H1 (cell line): ENCODE measurements around the gene MRPL27. TPM values are rescaled to one million over a fixed set of nuclear protein-coding genes. Genes with fewer than 3 reads are reported as not detected.

Source experiments
- CTCF ChIA-PET: fragments of 300-600 bp; sonication (Branson Sonifier 250); formaldehyde crosslinking; loops from one replicate; lab custom pipeline; 2021; ENCODE audit not compliant: partially characterized antibody; lab: Charles Lee
- POLR2A ChIA-PET: fragments of 300-600 bp; sonication (Branson Sonifier 250); formaldehyde crosslinking; loops from one replicate; lab custom pipeline; 2021; ENCODE audit warnings: inconsistent platforms; ENCODE audit not compliant: partially characterized antibody; lab: Charles Lee
- DNase-seq, 2 experiments: peaks; one replicate each; pipeline versions ENCODE4 v3.0.0 to v3.0.0-alpha.2; 2010 to 2022; ENCODE audit warnings: low spot score in 2 of 2, low read depth in 1 of 2, mixed read lengths in 1 of 2
- FAIRE-seq: peaks from 2 replicates; lab custom pipeline; 2011; peaks lifted over from hg19 to GRCh38; lab: Jason Lieb, UNC
- H2AFZ ChIP-seq: 2 replicates; pipeline ENCODE4 v1.8.1; 2012; ENCODE audit warnings: low read length, inconsistent platforms
- H2AK5ac ChIP-seq: 2 replicates; pipeline ENCODE4 v1.6.1; 2013; ENCODE audit warnings: low read depth, low read length
- H2BK120ac ChIP-seq: replicated peaks from 2 replicates; pipeline ENCODE3; 2013; ENCODE audit warnings: low read depth, low read length, inconsistent platforms
- H2BK12ac ChIP-seq: 2 replicates; pipeline ENCODE4 v1.6.1; 2013; ENCODE audit warnings: low read depth, low read length
- H2BK15ac ChIP-seq: 2 replicates; pipeline ENCODE4 v1.6.1; 2013; ENCODE audit warnings: low read length
- H2BK20ac ChIP-seq: 2 replicates; pipeline ENCODE4 v1.6.1; 2013; ENCODE audit warnings: low read length
- H2BK5ac ChIP-seq: 2 replicates; pipeline ENCODE4 v1.6.1; 2013; ENCODE audit warnings: low read depth, low read length
- H3K14ac ChIP-seq: 2 replicates; pipeline ENCODE4 v1.6.1; 2013; ENCODE audit warnings: inconsistent platforms; ENCODE audit not compliant: insufficient read length
- H3K18ac ChIP-seq: 2 replicates; pipeline ENCODE4 v1.6.1; 2013; ENCODE audit warnings: low read length; ENCODE audit errors: extremely low read depth
- H3K23ac ChIP-seq: 2 replicates; pipeline ENCODE4 v1.6.1; 2013; ENCODE audit warnings: inconsistent platforms; ENCODE audit not compliant: insufficient read length
- H3K23me2 ChIP-seq: 2 replicates; pipeline ENCODE4 v1.6.1; 2013; ENCODE audit warnings: low read depth, low read length
- H3K27ac ChIP-seq: 2 replicates; pipeline ENCODE4 v1.6.1; 2011; ENCODE audit warnings: low read depth, low read length, inconsistent platforms
- H3K27me3 ChIP-seq, 4 experiments: replicated peaks in 1 of 4; 1 replicate in 1 of 4; 2 replicates in 3 of 4; pipeline versions ENCODE4 v1.6.1 to v1.8.1; 2011 to 2013; ENCODE audit warnings: low read length in 3 of 4, mild to moderate bottlenecking in 3 of 4, inconsistent platforms in 2 of 4, mixed read lengths in 2 of 4, moderate library complexity in 1 of 4; ENCODE audit not compliant: control insufficient read depth in 3 of 4, insufficient read depth in 3 of 4; ENCODE audit errors: extremely low read depth in 1 of 4
- H3K36me3 ChIP-seq, 4 experiments: 2 replicates each; pipeline versions ENCODE4 v1.6.1 to v1.8.1; 2011 to 2013; ENCODE audit warnings: mild to moderate bottlenecking in 4 of 4, low read length in 3 of 4, moderate library complexity in 2 of 4, control low read depth in 1 of 4, inconsistent platforms in 1 of 4; ENCODE audit not compliant: insufficient read depth in 4 of 4, control insufficient read depth in 2 of 4
- H3K4ac ChIP-seq: replicated peaks from 2 replicates; pipeline ENCODE3; 2013; ENCODE audit warnings: low read length, low read depth, mixed read lengths, inconsistent platforms; ENCODE audit not compliant: insufficient read length
- H3K4me1 ChIP-seq, 4 experiments: replicated peaks in 1 of 4; 1 replicate in 1 of 4; 2 replicates in 3 of 4; pipeline versions ENCODE4 v1.6.1 to v1.8.1; 2011 to 2013; ENCODE audit warnings: low read length in 3 of 4, inconsistent platforms in 2 of 4, mixed read lengths in 1 of 4; ENCODE audit not compliant: insufficient read depth in 4 of 4, control insufficient read depth in 3 of 4
- H3K4me2 ChIP-seq, 2 experiments: 2 replicates each; pipeline versions ENCODE4 v1.6.1 to v1.8.1; 2011 to 2013; ENCODE audit warnings: low read depth in 2 of 2, low read length in 2 of 2, control low read depth in 1 of 2, inconsistent platforms in 1 of 2, mild to moderate bottlenecking in 1 of 2; ENCODE audit not compliant: insufficient read depth in 1 of 2
- H3K4me3 ChIP-seq, 4 experiments: fragments of 200-600, 300-600 bp in 1 of 4; sonication (generic), shearing (Covaris generic), sonication (Bioruptor Twin) in 1 of 4; 2 replicates each; pipeline versions ENCODE4 v1.5.1 to v1.8.1; 2011 to 2016; ENCODE audit warnings: low read length in 4 of 4, low read depth in 3 of 4, control low read depth in 2 of 4, inconsistent platforms in 2 of 4, mild to moderate bottlenecking in 2 of 4, mixed read lengths in 1 of 4, moderate library complexity in 1 of 4; ENCODE audit not compliant: insufficient read depth in 2 of 4; ENCODE audit errors: extremely low read depth in 1 of 4
- H3K56ac ChIP-seq: replicated peaks from 2 replicates; pipeline ENCODE3; 2013; ENCODE audit warnings: low read depth, mild to moderate bottlenecking, mixed read lengths, low read length, inconsistent platforms; ENCODE audit not compliant: insufficient read length
- H3K79me1 ChIP-seq: 2 replicates; pipeline ENCODE4 v1.6.1; 2013; ENCODE audit warnings: low read depth, low read length, control low read depth
- H3K79me2 ChIP-seq, 2 experiments: 2 replicates each; pipeline versions ENCODE4 v1.6.1 to v1.8.1; 2012 to 2013; ENCODE audit warnings: low read length in 2 of 2, mild to moderate bottlenecking in 2 of 2, inconsistent platforms in 1 of 2; ENCODE audit not compliant: insufficient read depth in 2 of 2, control insufficient read depth in 1 of 2
- H3K9ac ChIP-seq, 4 experiments: replicated peaks in 1 of 4; 1 replicate in 1 of 4; 2 replicates in 3 of 4; pipeline versions ENCODE4 v1.6.1 to v1.8.1; 2011 to 2013; ENCODE audit warnings: low read depth in 3 of 4, low read length in 3 of 4, control low read depth in 2 of 4, mild to moderate bottlenecking in 2 of 4, moderate library complexity in 2 of 4, inconsistent platforms in 1 of 4; ENCODE audit errors: extremely low read depth in 1 of 4
- H3K9me3 ChIP-seq, 2 experiments: 2 replicates each; pipeline versions ENCODE4 v1.6.1 to v1.8.1; 2012 to 2013; ENCODE audit warnings: mild to moderate bottlenecking in 2 of 2, moderate library complexity in 2 of 2, control low read depth in 1 of 2, inconsistent platforms in 1 of 2, low read depth in 1 of 2, low read length in 1 of 2, mixed read lengths in 1 of 2; ENCODE audit not compliant: insufficient read depth in 2 of 2
- H4K20me1 ChIP-seq, 2 experiments: replicated peaks in 1 of 2; 2 replicates each; pipeline versions ENCODE3 to v1.8.1; 2011 to 2013; ENCODE audit warnings: inconsistent platforms in 2 of 2, low read length in 2 of 2, mild to moderate bottlenecking in 1 of 2; ENCODE audit not compliant: insufficient read depth in 2 of 2, control insufficient read depth in 1 of 2
- H4K5ac ChIP-seq: 2 replicates; pipeline ENCODE4 v1.6.1; 2013; ENCODE audit warnings: low read length, low read depth, mixed read lengths, inconsistent platforms; ENCODE audit not compliant: insufficient read length
- H4K8ac ChIP-seq: 2 replicates; pipeline ENCODE4 v1.8.0; 2013; ENCODE audit warnings: mild to moderate bottlenecking, moderate library complexity, low read length, inconsistent platforms; ENCODE audit not compliant: insufficient read depth; ENCODE audit errors: extremely low read depth
- H4K91ac ChIP-seq: replicated peaks from 2 replicates; pipeline ENCODE3; 2013; ENCODE audit warnings: low read length, mixed read lengths, inconsistent platforms; ENCODE audit not compliant: insufficient read length
- ATF3 ChIP-seq: IDR thresholded peaks from 2 replicates; pipeline ENCODE4 v1.6.1; 2011; ENCODE audit warnings: low read depth, mild to moderate bottlenecking, low read length; ENCODE audit not compliant: insufficient read depth
- CHD1 ChIP-seq: IDR thresholded peaks from 2 replicates; pipeline ENCODE4 v1.6.1; 2012; ENCODE audit warnings: low read depth, low read length, improper control_type of control experiment
- EGR1 ChIP-seq: IDR thresholded peaks from 2 replicates; pipeline ENCODE4 v1.6.1; 2011; ENCODE audit warnings: low read depth, low read length, borderline replicate concordance
- FOSL1 ChIP-seq: IDR thresholded peaks from 2 replicates; pipeline ENCODE4 v1.6.1; 2011; ENCODE audit warnings: mild to moderate bottlenecking, low read depth, low read length, moderate library complexity; ENCODE audit not compliant: insufficient read depth
- MAX ChIP-seq: IDR thresholded peaks from 2 replicates; pipeline ENCODE4 v1.6.1; 2012; ENCODE audit warnings: inconsistent platforms
- RAD21 ChIP-seq, 2 experiments: IDR thresholded peaks in 1 of 2; conservative IDR thresholded peaks in 1 of 2; 2 replicates each; pipeline ENCODE4 v1.6.1; 2011; ENCODE audit warnings: low read depth in 2 of 2, low read length in 2 of 2, improper control_type of control experiment in 1 of 2, inconsistent platforms in 1 of 2, mild to moderate bottlenecking in 1 of 2, moderate library complexity in 1 of 2
- RNF2 ChIP-seq: fragments of 200-900, 300-1000 bp; sonication (generic); IDR thresholded peaks from 2 replicates; pipeline ENCODE4 v1.7.1; 2016; ENCODE audit warnings: borderline replicate concordance, low read depth, mild to moderate bottlenecking, antibody characterized with exemption, low read length; ENCODE audit not compliant: poor library complexity, severe bottlenecking; ENCODE audit errors: missing control alignments
- SP4 ChIP-seq: IDR thresholded peaks from 2 replicates; pipeline ENCODE4 v1.6.1; 2012; ENCODE audit warnings: low read length, inconsistent platforms
- SRF ChIP-seq: IDR thresholded peaks from 2 replicates; pipeline ENCODE4 v1.6.1; 2011; ENCODE audit warnings: mild to moderate bottlenecking, low read depth, low read length, moderate library complexity
- TBP ChIP-seq: IDR thresholded peaks from 2 replicates; pipeline ENCODE4 v1.6.1; 2011; ENCODE audit warnings: low read depth, low read length, improper control_type of control experiment
- TCF12 ChIP-seq: IDR thresholded peaks from 2 replicates; pipeline ENCODE4 v1.6.1; 2011; ENCODE audit warnings: low read depth, mild to moderate bottlenecking, low read length
- TEAD4 ChIP-seq: IDR thresholded peaks from 2 replicates; pipeline ENCODE4 v1.6.1; 2012; ENCODE audit warnings: low read depth, low read length, inconsistent platforms, mixed read lengths
- ZNF274 ChIP-seq: IDR thresholded peaks from 2 replicates; pipeline ENCODE4 v1.7.0; 2012; ENCODE audit warnings: low read length, borderline replicate concordance; ENCODE audit errors: extremely low read depth
- WGBS, 2 experiments: shearing (Covaris generic) in 1 of 2; methylation state at CpG; one replicate each; pipeline versions ENCODE4 v1.1.6 to v1.1.7; 2013 to 2015; ENCODE audit warnings: low lambda C conversion rate in 2 of 2, mixed read lengths in 2 of 2, inconsistent platforms in 1 of 2, low coverage in 1 of 2, missing lambda C conversion rate in 1 of 2; ENCODE audit not compliant: insufficient replicate concordance in 2 of 2, insufficient coverage in 1 of 2, insufficient read length in 1 of 2; ENCODE audit errors: extremely low coverage in 1 of 2, missing lambda C conversion rate in 1 of 2; 5-methylcytosine and 5-hydroxymethylcytosine counted together
- polyA plus RNA-seq, 7 experiments: library from polyadenylated mRNA; depleted of rRNA in 3 of 7; stranded (reverse) in 5 of 7; unstranded in 2 of 7; fragments of >200 nt in 5 of 7; fragments of 200-250 nt in 2 of 7; gene quantifications; 1 replicate in 5 of 7; 2 replicates in 1 of 7; 4 replicates in 1 of 7; pipeline versions ENCODE4 v1.2.1 to v1.2.3, GENCODE V29; 2011 to 2013; ENCODE audit warnings: missing spikeins in 2 of 7, mixed read lengths in 2 of 7
- total RNA-seq: library from RNA; stranded (reverse); fragmentation: NEBNext Ultra II Directional; extraction: Animal tissue kit (Norgen Biotek cat#: 25700); gene quantifications from 2 replicates; pipeline ENCODE4 v1.2.1, GENCODE V29; 2021

The MRPL27 gene
- total and polyA plus RNA-seq, 2 of the 8 experiments (the other 6 are each of a cell fraction or from before 2014, with no cell fraction given): 75.6 to 135 TPM

- Histone ChIP-seq H3K23me2 (peaks cover 11% of the 10 kb centered on the region; the same call in 1 of the 2 replicates), H4K5ac (no peak overlapping the region), H4K8ac (no peak overlapping the region), H2BK120ac (no peak overlapping the region), H2BK15ac (no peak overlapping the region), H3K79me1 (no peaks in the 10 kb centered on the region), H3K27me3 (peaks cover 0 to 2% (median 0%) of the 10 kb centered on the region in 4 experiments; a peak in 3 of 7 replicates), H2AK5ac (no peak overlapping the region), H3K4me1 (peaks cover 6 to 13% (median 10%) of the 10 kb centered on the region in 4 experiments), H3K18ac (no peak overlapping the region), H3K56ac (no peak overlapping the region), H2BK12ac (no peak overlapping the region), H3K9me3 (peaks cover 3% of the 10 kb centered on the region in 2 experiments; a peak in 1 of 4 replicates), H3K36me3 (no peaks in the 10 kb centered on the region), H3K23ac (no peak overlapping the region), H2BK20ac (no peak overlapping the region), H3K79me2 (no peaks in the 10 kb centered on the region), H3K14ac (no peak overlapping the region), H3K4ac (no peak overlapping the region), H2AFZ (no peak overlapping the region), H4K20me1 (no peaks in the 10 kb centered on the region), H3K9ac (no peak overlapping the region), H3K27ac (no peak overlapping the region), H4K91ac (no peak overlapping the region), H3K4me3 (no peak overlapping the region), H3K4me2 (no peak overlapping the region), H2BK5ac (no peak overlapping the region)
- ChIA-PET CTCF (interaction anchor here (0.9 to 2.2 kb wide), 3 partner anchors 25 to 419 kb away, joined by 3 to 14 read pairs (median 3); partner anchors contain the start of gene LRRC59), POLR2A (no interaction called here)
- no peak for DNase-seq
- WGBS, 2 experiments: 86% methylated on average over 2 of the region's 2 CpGs; no CpG with 5 or more reads in 1 of the 2 experiments
- no peak for FAIRE-seq
- no peak for TF ChIP-seq FOSL1
- TF ChIP-seq ZNF274: no peak
- no peak for TF ChIP-seq MAX
- TF ChIP-seq ATF3: no peak
- no peak for TF ChIP-seq TEAD4
- TF ChIP-seq TBP: no peak
- TF ChIP-seq CHD1: no peak
- no peak for TF ChIP-seq EGR1
- TF ChIP-seq SRF: no peak
- TF ChIP-seq RNF2: no peak
- TF ChIP-seq SP4: no peak
- TF ChIP-seq RAD21 (IDR thresholded peaks at IDR 0.05 in 1 of 2, conservative IDR thresholded peaks at IDR 0.05 in 1 of 2; ENCODE audit: low read depth in 2 of 2, low read length in 2 of 2): no peak
- no peak for TF ChIP-seq TCF12
Observed at GRCh38 chr17:50422738-50423137, 49.8 kb upstream of the MRPL27 start.
